Stomach (tissue), 4 donors: ENCODE data around the gene AUTS2.

Experiments used
- CTCF ChIP-seq, 7 experiments: fragments of 450-650 bp in 4 of 7; fragments of 200-600 bp in 3 of 7; sonication (generic) in 3 of 7; IDR thresholded peaks; one replicate each; pipeline ENCODE4 v1.5.1; 2016 to 2019; ENCODE audit warnings: antibody characterized with exemption in 7 of 7, control low read depth in 2 of 7, mild to moderate bottlenecking in 1 of 7
- POLR2A ChIP-seq, 4 donors: fragments of 450-650 bp; IDR thresholded peaks; one replicate each; pipeline ENCODE4 v1.6.1; 2016; ENCODE audit warnings: antibody characterized with exemption in 4 of 4, control low read depth in 2 of 4, mild to moderate bottlenecking in 1 of 4, moderate library complexity in 1 of 4
- POLR2AphosphoS5 ChIP-seq, 3 donors: sonication (generic); formaldehyde crosslinking; IDR thresholded peaks; one replicate each; pipeline ENCODE4 v1.6.1; 2016; ENCODE audit warnings: antibody characterized with exemption in 3 of 3

- TF ChIP-seq POLR2A (IDR thresholded peaks at IDR 0.05) (no peak), CTCF (IDR thresholded peaks at IDR 0.05) (no peak), POLR2AphosphoS5 (IDR thresholded peaks at IDR 0.05) (no peak)
These were observed 1103.7 kb downstream of the AUTS2 start for GRCh38 chr7:70701991-70702390.
